Measurements from ENCODE around the gene MLPH.

The MLPH gene

GRCh38 chr2:237596520-237597195 is 109.6 kb downstream of the MLPH start:
- no peak overlapping the region for H3K4ac ChIP-seq (ENCODE audit: low read length)
- no peak for DNase-seq (ENCODE audit: low spot score)
- no CpG with 5 or more reads among the region's 13 CpGs for whole genome bisulfite sequencing, 2 donors (ENCODE audit: extremely low coverage in 2 of 2, insufficient read length in 2 of 2, insufficient replicate concordance in 1 of 2)

GRCh38 chr2:237597196-237598145 is 110.4 kb downstream of the MLPH start:
- Histone ChIP-seq H3K9me3 (replicated peaks in 1 of 2; ENCODE audit: control insufficient read depth in 2 of 2, insufficient read depth in 1 of 2, low read depth in 1 of 2, low read length in 2 of 2) (no peaks in the 10 kb centered on the region), H3K14ac (ENCODE audit: low read length) (no peak overlapping the region), H3K4me2 (ENCODE audit: insufficient read depth, low read length, poor library complexity, severe bottlenecking) (no peak overlapping the region), H3K27ac (replicated peaks; ENCODE audit: low read length) (no peak overlapping the region), H3K4me3 (ENCODE audit: low read length in 2 of 2) (no peak overlapping the region), H3K23ac (ENCODE audit: low read depth, low read length, poor library complexity) (no peak overlapping the region), H3K18ac (ENCODE audit: low read length) (no peak overlapping the region), H3K9ac (ENCODE audit: low read depth, low read length, poor library complexity) (no peak overlapping the region), H2BK120ac (ENCODE audit: low read depth, low read length) (no peak overlapping the region), H3K36me3 (replicated peaks in 1 of 2; ENCODE audit: control insufficient read depth in 2 of 2, insufficient read depth in 2 of 2, low read length in 2 of 2) (no peaks in the 10 kb centered on the region), H4K8ac (ENCODE audit: low read depth, low read length) (no peak overlapping the region), H3K79me1 (ENCODE audit: low read depth, low read length) (no peaks in the 10 kb centered on the region), H2AFZ (ENCODE audit: low read length) (no peak overlapping the region), H2BK12ac (ENCODE audit: low read length) (no peak overlapping the region), H4K91ac (ENCODE audit: low read depth, low read length, poor library complexity) (no peak overlapping the region), H2BK5ac (ENCODE audit: low read length) (no peak overlapping the region), H3K4me1 (ENCODE audit: control insufficient read depth in 2 of 2, insufficient read depth in 1 of 2, low read depth in 1 of 2, low read length in 2 of 2) (peaks cover 2 to 28% of the 10 kb centered on the region in 2 donors), H2AK5ac (ENCODE audit: low read depth, low read length) (no peak overlapping the region), H3K4ac (ENCODE audit: low read length) (no peak overlapping the region), H2BK15ac (ENCODE audit: low read length) (no peak overlapping the region), H3K27me3 (ENCODE audit: control insufficient read depth in 3 of 3, insufficient read depth in 3 of 3, low read depth in 1 of 3, low read length in 3 of 3) (peaks cover 0 to 9% (median 9%) of the 10 kb centered on the region in 3 experiments)
- no peak for DNase-seq (ENCODE audit: low spot score)
- no CpG with 5 or more reads among the region's 29 CpGs for WGBS, 2 donors (ENCODE audit: extremely low coverage in 2 of 2, insufficient read length in 2 of 2, insufficient replicate concordance in 1 of 2)

More at GRCh38 chr2:237596520-237597195, 109.6 kb downstream of the MLPH start:
- Histone ChIP-seq H3K14ac (ENCODE audit: low read length) (no peak overlapping the region), H3K4me2 (ENCODE audit: insufficient read depth, low read length, poor library complexity, severe bottlenecking) (no peak overlapping the region), H2AFZ (ENCODE audit: low read length) (no peak overlapping the region), H3K9ac (ENCODE audit: low read depth, low read length, poor library complexity) (no peak overlapping the region), H3K79me1 (ENCODE audit: low read depth, low read length) (no peaks in the 10 kb centered on the region), H3K9me3 (replicated peaks in 1 of 2; ENCODE audit: control insufficient read depth in 2 of 2, insufficient read depth in 1 of 2, low read depth in 1 of 2, low read length in 2 of 2) (no peaks in the 10 kb centered on the region), H3K36me3 (replicated peaks in 1 of 2; ENCODE audit: control insufficient read depth in 2 of 2, insufficient read depth in 2 of 2, low read length in 2 of 2) (no peaks in the 10 kb centered on the region), H3K27ac (replicated peaks; ENCODE audit: low read length) (no peak overlapping the region), H2AK5ac (ENCODE audit: low read depth, low read length) (no peak overlapping the region), H3K23ac (ENCODE audit: low read depth, low read length, poor library complexity) (no peak overlapping the region), H2BK12ac (ENCODE audit: low read length) (peak overlapping the region; percentile 67), H4K8ac (ENCODE audit: low read depth, low read length) (no peak overlapping the region), H3K27me3 (ENCODE audit: control insufficient read depth in 3 of 3, insufficient read depth in 3 of 3, low read depth in 1 of 3, low read length in 3 of 3) (peaks cover 0 to 12% (median 11%) of the 10 kb centered on the region in 3 experiments), H3K4me3 (ENCODE audit: low read length in 2 of 2) (no peak overlapping the region), H3K18ac (ENCODE audit: low read length) (peak overlapping the region; percentile 42), H2BK5ac (ENCODE audit: low read length) (no peak overlapping the region), H4K91ac (ENCODE audit: low read depth, low read length, poor library complexity) (no peak overlapping the region), H3K4me1 (ENCODE audit: control insufficient read depth in 2 of 2, insufficient read depth in 1 of 2, low read depth in 1 of 2, low read length in 2 of 2) (peaks cover 2 to 22% of the 10 kb centered on the region in 2 donors), H2BK15ac (ENCODE audit: low read length) (peak overlapping the region; percentile 50), H2BK120ac (ENCODE audit: low read depth, low read length) (no peak overlapping the region)

- no peak for DNase-seq (ENCODE audit: low spot score)
- no peak overlapping the region for H3K27ac ChIP-seq (replicated peaks; ENCODE audit: low read length)
- H4K91ac ChIP-seq (ENCODE audit: low read depth, low read length, poor library complexity), result no peak overlapping the region
- no peak overlapping the region for H3K9ac ChIP-seq (ENCODE audit: low read depth, low read length, poor library complexity)
- H3K14ac ChIP-seq (ENCODE audit: low read length), result no peak overlapping the region
- H3K79me1 ChIP-seq (ENCODE audit: low read depth, low read length), result no peaks in the 10 kb centered on the region
- H2BK15ac ChIP-seq (ENCODE audit: low read length), result no peak overlapping the region
- H2BK5ac ChIP-seq (ENCODE audit: low read length), result no peak overlapping the region
- no CpG with 5 or more reads among the region's 14 CpGs for WGBS, 2 donors (ENCODE audit: extremely low coverage in 2 of 2, insufficient read length in 2 of 2, insufficient replicate concordance in 1 of 2)
- H3K23ac ChIP-seq (ENCODE audit: low read depth, low read length, poor library complexity), result no peak overlapping the region
- H3K4ac ChIP-seq (ENCODE audit: low read length), result no peak overlapping the region
- no peak overlapping the region for H2BK120ac ChIP-seq (ENCODE audit: low read depth, low read length)
- H2AFZ ChIP-seq (ENCODE audit: low read length), result no peak overlapping the region
- peaks cover 5 to 29% of the 10 kb centered on the region in 2 donors for H3K4me1 ChIP-seq (ENCODE audit: control insufficient read depth in 2 of 2, insufficient read depth in 1 of 2, low read depth in 1 of 2, low read length in 2 of 2)
- H3K4me3 ChIP-seq (ENCODE audit: low read length in 2 of 2), result no peak overlapping the region
- H3K27me3 ChIP-seq (ENCODE audit: control insufficient read depth in 3 of 3, insufficient read depth in 3 of 3, low read depth in 1 of 3, low read length in 3 of 3), result peaks cover 0 to 6% (median 6%) of the 10 kb centered on the region in 3 experiments
- no peaks in the 10 kb centered on the region for H3K9me3 ChIP-seq (replicated peaks in 1 of 2; ENCODE audit: control insufficient read depth in 2 of 2, insufficient read depth in 1 of 2, low read depth in 1 of 2, low read length in 2 of 2)
- no peaks in the 10 kb centered on the region for H3K36me3 ChIP-seq (replicated peaks in 1 of 2; ENCODE audit: control insufficient read depth in 2 of 2, insufficient read depth in 2 of 2, low read length in 2 of 2)
- H4K8ac ChIP-seq (ENCODE audit: low read depth, low read length), result no peak overlapping the region
- peak overlapping the region; percentile 33 for H3K18ac ChIP-seq (ENCODE audit: low read length)
- no peak overlapping the region for H2BK12ac ChIP-seq (ENCODE audit: low read length)
- no peak overlapping the region for H3K4me2 ChIP-seq (ENCODE audit: insufficient read depth, low read length, poor library complexity, severe bottlenecking)
- H2AK5ac ChIP-seq (ENCODE audit: low read depth, low read length), result no peak overlapping the region
Measured at GRCh38 chr2:237598468-237599208, 111.6 kb downstream of the MLPH start.
